ENCODE results near the gene SLC49A3. TPM values are rescaled to one million over a fixed set of nuclear protein-coding genes. Genes with fewer than 3 reads are reported as not detected.

SLC49A3 gene
- total and polyA plus RNA-seq, 2 of the 13 experiments (the other 11 are each of a cell fraction or from before 2014, with no cell fraction given), result 0.07 to 0.17 TPM

- 0 out of 2 replicates have a peak overlapping the region, but pooled peaks have one; percentile 64 for H3K4me2 ChIP-seq (ENCODE audit: low read depth, low read length)
Measured at GRCh38 chr4:680551-680927, 8.4 kb downstream of the SLC49A3 start.

More at GRCh38 chr4:680551-680927, 8.4 kb downstream of the SLC49A3 start:
- Histone ChIP-seq H3K4me3 (replicated peaks in 1 of 3; ENCODE audit: insufficient read depth in 1 of 3, low read depth in 2 of 3, low read length in 3 of 3) (peak overlapping the region in 1 of 3 experiments; percentile 44; a peak in 1 of 6 replicates), H4K20me1 (ENCODE audit: insufficient read depth, low read length) (no peaks in the 10 kb centered on the region), H3K27me3 (ENCODE audit: control insufficient read depth in 1 of 2, insufficient read depth in 2 of 2, low read length in 2 of 2) (no peaks in the 10 kb centered on the region), H3K79me2 (ENCODE audit: insufficient read depth, low read length) (no peaks in the 10 kb centered on the region), H2AFZ (ENCODE audit: low read length) (no peak overlapping the region), H3K9ac (ENCODE audit: insufficient read depth, low read depth, low read length) (no peak overlapping the region), H3K9me3 (ENCODE audit: low read length) (no peaks in the 10 kb centered on the region), H3K36me3 (replicated peaks in 1 of 2; ENCODE audit: control insufficient read depth in 1 of 2, insufficient read depth in 2 of 2, low read length in 2 of 2) (no peaks in the 10 kb centered on the region), H3K4me1 (ENCODE audit: insufficient read depth, low read length) (peaks cover 88% of the 10 kb centered on the region), H3K27ac (ENCODE audit: extremely low read length, insufficient read depth, low read length) (no peak overlapping the region)
- ChIA-PET CTCF (ENCODE audit: low intra/inter-chr PET ratio, low total read pairs) (no interaction called here), POLR2A (no interaction called here)
- WGBS (ENCODE audit: low lambda C conversion rate), result 80% methylated on average over 7 of the region's 17 CpGs
- ATAC-seq (no peak), DNase-seq (ENCODE audit: low spot score) (no peak), FAIRE-seq (no peak)
- TF ChIP-seq BCL3 (CRISPR knock-in tag; IDR thresholded peaks at IDR 0.05) (0 out of 2 replicates have a peak, but pooled peaks have one; percentile 34), GABPB1 (CRISPR knock-in tag; IDR thresholded peaks at IDR 0.05) (peak; percentile 24; the same call in 1 of the 2 replicates), MXD1 (CRISPR knock-in tag; IDR thresholded peaks at IDR 0.05) (0 out of 2 replicates have a peak, but pooled peaks have one; percentile 21), ZNF576 (CRISPR knock-in tag; IDR thresholded peaks at IDR 0.05) (no peak), FOXK2 (IDR thresholded peaks at IDR 0.05) (no peak), ZHX2 (IDR thresholded peaks at IDR 0.05; ENCODE audit: low read depth) (0 out of 2 replicates have a peak, but pooled peaks have one; percentile 7), ZHX2 (CRISPR knock-in tag; IDR thresholded peaks at IDR 0.05; ENCODE audit: borderline replicate concordance) (no peak), ZNF687 (CRISPR knock-in tag; IDR thresholded peaks at IDR 0.05) (peak; percentile 34; the same call in 1 of the 2 replicates), PAX8 (CRISPR knock-in tag; IDR thresholded peaks at IDR 0.05; ENCODE audit: borderline replicate concordance) (no peak)
- BruUV-seq (replicated peaks), result no TSS peak
- intact Hi-C loops (cut with micrococcal nuclease; ENCODE audit: unreplicated experiment), result no loop called here
- in situ Hi-C loops (cut with HindIII; ENCODE audit: extremely low pct_ligation_motif_present, low pct_unique_long_range_greater_than_20kb), result no loop called here
